Measurements from ENCODE around the gene TMEM109.

GRCh38 chr11:60923800-60924109, 9.8 kb downstream of the TMEM109 start:
- TF ChIP-seq REST (IDR thresholded peaks at IDR 0.05; ENCODE audit: insufficient replicate concordance, low read depth) (no peak), CTCF (IDR thresholded peaks at IDR 0.05; ENCODE audit: insufficient read depth, low read length) (no peak), POLR2AphosphoS5 (IDR thresholded peaks at IDR 0.05; ENCODE audit: low read depth) (peak; percentile 55; the same call in 1 of the 2 replicates)
